Astrocyte of the cerebellum (primary cell): ENCODE measurements around the gene BACE2.

Experiments used
- DNase-seq: peaks from one replicate; pipeline ENCODE4 v3.0.0-alpha.2; 2011; ENCODE audit warnings: low read depth
- H3K4me3 ChIP-seq: 2 replicates; pipeline ENCODE4 v1.5.1; 2011; ENCODE audit warnings: mild to moderate bottlenecking, low read depth, low read length, moderate library complexity
- in situ Hi-C: cut with HindIII; loops from 2 replicates; pipeline ENCODE4 v1.10.0; 2017; ENCODE audit warnings: low sequenced_read_pairs
- TF ChIP-seq, protein P1 (sequence below): IDR thresholded peaks from 2 replicates; pipeline ENCODE4 v1.5.1; 2012; ENCODE audit warnings: low read length, low read depth, moderate library complexity, mild to moderate bottlenecking; ENCODE audit errors: missing control alignments

BACE2 gene

GRCh38 chr21:41327753-41328152, 159.8 kb downstream of the BACE2 start:
- no peak overlapping the region for H3K4me3 ChIP-seq
- TF ChIP-seq, protein P1, sequence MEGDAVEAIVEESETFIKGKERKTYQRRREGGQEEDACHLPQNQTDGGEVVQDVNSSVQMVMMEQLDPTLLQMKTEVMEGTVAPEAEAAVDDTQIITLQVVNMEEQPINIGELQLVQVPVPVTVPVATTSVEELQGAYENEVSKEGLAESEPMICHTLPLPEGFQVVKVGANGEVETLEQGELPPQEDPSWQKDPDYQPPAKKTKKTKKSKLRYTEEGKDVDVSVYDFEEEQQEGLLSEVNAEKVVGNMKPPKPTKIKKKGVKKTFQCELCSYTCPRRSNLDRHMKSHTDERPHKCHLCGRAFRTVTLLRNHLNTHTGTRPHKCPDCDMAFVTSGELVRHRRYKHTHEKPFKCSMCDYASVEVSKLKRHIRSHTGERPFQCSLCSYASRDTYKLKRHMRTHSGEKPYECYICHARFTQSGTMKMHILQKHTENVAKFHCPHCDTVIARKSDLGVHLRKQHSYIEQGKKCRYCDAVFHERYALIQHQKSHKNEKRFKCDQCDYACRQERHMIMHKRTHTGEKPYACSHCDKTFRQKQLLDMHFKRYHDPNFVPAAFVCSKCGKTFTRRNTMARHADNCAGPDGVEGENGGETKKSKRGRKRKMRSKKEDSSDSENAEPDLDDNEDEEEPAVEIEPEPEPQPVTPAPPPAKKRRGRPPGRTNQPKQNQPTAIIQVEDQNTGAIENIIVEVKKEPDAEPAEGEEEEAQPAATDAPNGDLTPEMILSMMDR = no peak
- in situ Hi-C loops = no loop called here
- DNase-seq = no peak

DNA sequence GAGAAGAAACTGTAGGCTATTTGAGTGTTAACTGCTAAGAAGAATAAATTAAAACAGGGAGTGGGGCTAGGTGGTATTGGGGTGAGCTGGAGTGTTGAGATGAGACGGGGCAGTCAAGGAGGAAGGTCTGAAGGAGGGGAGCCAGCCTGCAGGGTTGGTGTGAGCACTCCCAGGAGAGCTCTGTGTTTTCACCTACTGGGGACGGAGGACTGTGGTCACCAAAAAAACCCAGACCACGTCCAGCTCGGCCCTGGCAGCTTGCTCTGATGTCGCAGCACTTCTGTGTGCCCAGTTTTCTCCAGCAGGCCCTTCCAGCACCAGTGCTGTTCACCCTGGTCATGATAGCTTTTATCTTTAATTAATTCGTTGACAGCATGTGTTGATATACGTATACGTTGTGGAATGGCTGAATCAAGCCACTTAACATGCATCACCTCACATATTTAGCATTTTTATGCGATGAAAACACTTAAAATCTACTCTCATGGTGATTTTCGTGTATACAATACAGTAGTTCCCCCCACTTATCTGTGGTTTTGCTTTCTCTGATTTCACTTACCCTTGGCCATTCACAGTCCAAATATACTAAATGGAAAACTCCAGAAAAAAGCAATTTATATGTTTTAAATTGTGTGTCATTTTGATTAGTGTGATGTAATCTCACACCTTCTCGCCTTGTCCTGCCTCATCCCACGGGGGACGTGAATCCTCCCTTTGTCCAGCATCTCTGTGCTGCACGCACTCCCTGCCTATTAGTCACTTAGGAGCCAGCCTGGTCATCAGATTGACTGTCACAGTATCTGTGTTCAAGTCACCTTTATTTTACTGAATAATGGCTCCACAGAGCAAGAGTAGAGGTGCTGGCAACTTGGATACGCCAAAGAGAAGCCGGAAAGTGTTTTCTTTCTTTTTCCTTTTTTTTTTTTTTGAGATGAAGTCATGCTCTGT, 161.0 kb downstream of the BACE2 start:
- TF ChIP-seq, protein P1 = no peak
- DNase-seq = peak; percentile 63
- in situ Hi-C loops = no loop called here
- no peak overlapping the region for H3K4me3 ChIP-seq
